GM18505 (cell line): ENCODE data around the gene STAM.

ENCODE experiments used
- ATAC-seq: cut with Tn5 transposase; IDR thresholded peaks from one replicate; pipeline ENCODE4 v1.9.1; 2021; ENCODE audit not compliant: unreplicated experiment
- POLR2A ChIP-seq: IDR thresholded peaks from 4 replicates; pipeline ENCODE4 v1.6.1; 2011; ENCODE audit warnings: borderline replicate concordance; ENCODE audit not compliant: insufficient read depth, insufficient read length; ENCODE audit errors: extremely low read depth

STAM gene

GRCh38 chr10:17655567-17656146 lies 11.7 kb downstream of the STAM start:
- peak; percentile 95 for ATAC-seq
- TF ChIP-seq POLR2A: no peak

- TF ChIP-seq POLR2A: no peak
- ATAC-seq: no peak
Measured at GRCh38 chr10:17657103-17657500, 13.2 kb downstream of the STAM start.

DNA sequence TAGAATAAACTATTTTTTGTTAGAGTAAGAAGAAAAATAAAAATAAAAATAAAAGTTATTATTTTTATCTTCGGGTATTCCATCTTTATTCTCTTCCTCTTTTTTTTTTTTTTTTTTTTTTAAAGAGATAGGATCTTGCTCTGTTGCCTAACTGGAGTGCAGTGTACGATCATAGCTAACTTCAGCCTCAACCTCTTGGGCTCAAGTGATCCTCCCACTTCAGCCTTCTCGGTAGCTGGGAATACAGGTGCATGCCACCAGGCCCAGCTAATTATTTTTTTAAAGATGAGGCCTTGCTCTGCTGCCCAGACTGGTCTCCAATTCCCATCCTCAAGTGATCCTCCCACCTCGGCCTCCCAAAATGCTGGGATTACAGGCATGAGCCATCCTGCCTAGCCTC lies 15.4 kb downstream of the STAM start:
- TF ChIP-seq POLR2A: no peak
- no peak for ATAC-seq

- no peak for ATAC-seq
- TF ChIP-seq POLR2A: no peak
Measured at GRCh38 chr10:17660921-17661320, 17.0 kb downstream of the STAM start.

- no peak for ATAC-seq
- no peak for TF ChIP-seq POLR2A
Measured at GRCh38 chr10:17661510-17661909, 17.6 kb downstream of the STAM start.

- no peak for ATAC-seq
- TF ChIP-seq POLR2A: no peak
Measured at GRCh38 chr10:17662193-17663138, 18.5 kb downstream of the STAM start.

- ATAC-seq: no peak
- no peak for TF ChIP-seq POLR2A
Measured at GRCh38 chr10:17663450-17663849, 19.5 kb downstream of the STAM start.

GRCh38 chr10:17665747-17666146 lies 21.8 kb downstream of the STAM start:
- no peak for ATAC-seq
- TF ChIP-seq POLR2A: no peak

DNA sequence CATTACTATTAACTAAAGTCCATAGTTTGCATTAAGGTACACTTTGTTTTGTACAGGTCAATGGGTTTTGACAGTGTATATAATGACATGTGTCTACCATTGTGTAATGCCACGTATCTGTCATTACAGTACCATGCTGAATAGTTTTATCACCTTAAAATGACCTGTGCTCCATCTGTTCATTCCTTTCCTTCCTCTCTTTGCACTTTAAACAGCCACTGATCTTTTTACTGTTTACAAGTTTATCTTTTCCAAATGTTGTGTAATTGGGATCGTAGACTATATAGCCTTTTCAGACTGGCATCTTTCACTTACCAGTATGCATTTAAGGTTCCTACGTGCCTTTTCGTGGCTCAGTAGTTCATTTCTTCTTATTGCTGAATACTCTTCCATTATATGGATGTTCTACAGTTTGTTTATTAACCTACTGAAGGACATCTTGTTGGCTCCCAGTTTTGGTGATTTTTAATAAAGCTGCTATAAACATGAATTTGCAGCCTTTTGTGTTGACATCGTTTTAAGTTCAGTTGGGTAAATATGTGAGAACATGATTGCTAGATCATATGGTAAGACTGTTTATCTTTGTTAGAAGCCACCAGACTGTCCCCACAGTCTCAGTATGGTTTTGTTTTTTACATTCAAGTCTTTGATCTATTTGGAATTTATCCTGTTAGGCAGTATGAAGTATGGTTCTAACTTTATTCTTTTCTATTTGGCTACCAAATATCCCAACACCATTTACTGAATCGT lies 24.7 kb downstream of the STAM start:
- no peak for ATAC-seq
- TF ChIP-seq POLR2A: no peak

GRCh38 chr10:17669185-17669872 lies 25.4 kb downstream of the STAM start:
- TF ChIP-seq POLR2A: no peak
- no peak for ATAC-seq

GRCh38 chr10:17671307-17671706 lies 27.4 kb downstream of the STAM start:
- TF ChIP-seq POLR2A: no peak
- no peak for ATAC-seq

DNA sequence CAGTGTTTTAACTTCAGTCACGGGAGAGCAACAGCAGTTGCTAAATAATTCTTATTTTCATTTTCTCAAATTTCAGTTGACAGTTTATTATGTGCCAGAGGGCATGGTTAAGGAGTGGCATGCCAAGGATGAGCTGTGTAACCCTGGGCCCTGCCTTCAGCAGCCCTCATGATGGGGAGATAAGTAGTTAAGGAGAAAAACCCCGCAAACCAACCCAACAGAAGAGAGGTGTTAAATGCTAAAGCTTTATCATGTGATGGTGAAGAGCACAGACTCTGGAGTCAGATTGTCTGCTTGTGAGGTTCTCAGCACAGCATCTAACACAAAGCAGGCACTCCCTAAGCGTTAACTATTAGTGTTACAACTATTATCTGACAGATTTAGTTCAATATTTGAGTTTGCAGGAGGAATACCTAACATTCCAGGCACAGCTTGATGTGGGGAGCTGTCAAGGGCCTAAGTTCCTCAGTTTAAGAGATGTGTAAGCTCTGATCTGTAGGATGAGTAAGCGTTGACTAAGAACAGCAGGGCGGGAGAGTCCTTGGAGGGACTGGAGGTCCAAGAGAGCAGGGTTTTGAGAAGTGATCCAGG lies 29.6 kb downstream of the STAM start:
- ATAC-seq: no peak
- TF ChIP-seq POLR2A: no peak

DNA sequence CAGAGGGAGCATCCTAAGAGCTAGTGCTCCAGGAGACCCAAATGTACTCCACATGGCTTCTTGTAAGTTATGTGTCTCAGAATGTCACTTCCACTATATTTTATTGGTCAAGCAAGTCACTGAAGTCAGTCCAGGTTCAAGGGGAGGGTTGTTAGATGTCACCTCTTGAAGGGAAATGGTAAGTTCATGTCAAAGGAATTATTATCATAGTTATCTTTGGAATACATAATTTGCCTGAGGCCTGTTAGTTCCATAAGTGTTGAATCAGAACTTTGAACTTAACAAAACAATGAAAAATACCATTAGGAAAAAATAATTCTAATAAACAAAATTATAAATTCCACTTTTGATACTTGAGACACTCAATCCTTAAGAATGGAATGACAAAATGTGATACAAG lies 30.6 kb downstream of the STAM start:
- no peak for ATAC-seq
- no peak for TF ChIP-seq POLR2A
